ENCODE data around the gene WDR11.

GRCh38 chr10:120835603-120836002 lies 15.6 kb upstream of the WDR11 start:
- TF ChIP-seq CTCF (IDR thresholded peaks at IDR 0.05) (no peak), EP300 (IDR thresholded peaks at IDR 0.05) (no peak), POLR2AphosphoS5 (IDR thresholded peaks at IDR 0.05) (no peak), POLR2A (IDR thresholded peaks at IDR 0.05; ENCODE audit: low read depth) (no peak)

Measured in esophagus muscularis mucosa (tissue), 4 donors.